H1 (cell line): ENCODE measurements around the gene NKG7. TPM values are rescaled to one million over a fixed set of nuclear protein-coding genes. Genes with fewer than 3 reads are reported as not detected.

Experiments used
- ATF2 ChIP-seq: IDR thresholded peaks from 2 replicates; pipeline ENCODE4 v1.6.1; 2012; ENCODE audit warnings: low read length, inconsistent platforms
- polyA plus RNA-seq, 7 experiments: library from polyadenylated mRNA; depleted of rRNA in 3 of 7; stranded (reverse) in 5 of 7; unstranded in 2 of 7; fragments of >200 nt in 5 of 7; fragments of 200-250 nt in 2 of 7; gene quantifications; 1 replicate in 5 of 7; 2 replicates in 1 of 7; 4 replicates in 1 of 7; pipeline versions ENCODE4 v1.2.1 to v1.2.3, GENCODE V29; 2011 to 2013; ENCODE audit warnings: missing spikeins in 2 of 7, mixed read lengths in 2 of 7
- total RNA-seq: library from RNA; stranded (reverse); fragmentation: NEBNext Ultra II Directional; extraction: Animal tissue kit (Norgen Biotek cat#: 25700); gene quantifications from 2 replicates; pipeline ENCODE4 v1.2.1, GENCODE V29; 2021

NKG7 gene
- total and polyA plus RNA-seq, 2 of the 8 experiments (the other 6 are each of a cell fraction or from before 2014, with no cell fraction given), result not detected

DNA sequence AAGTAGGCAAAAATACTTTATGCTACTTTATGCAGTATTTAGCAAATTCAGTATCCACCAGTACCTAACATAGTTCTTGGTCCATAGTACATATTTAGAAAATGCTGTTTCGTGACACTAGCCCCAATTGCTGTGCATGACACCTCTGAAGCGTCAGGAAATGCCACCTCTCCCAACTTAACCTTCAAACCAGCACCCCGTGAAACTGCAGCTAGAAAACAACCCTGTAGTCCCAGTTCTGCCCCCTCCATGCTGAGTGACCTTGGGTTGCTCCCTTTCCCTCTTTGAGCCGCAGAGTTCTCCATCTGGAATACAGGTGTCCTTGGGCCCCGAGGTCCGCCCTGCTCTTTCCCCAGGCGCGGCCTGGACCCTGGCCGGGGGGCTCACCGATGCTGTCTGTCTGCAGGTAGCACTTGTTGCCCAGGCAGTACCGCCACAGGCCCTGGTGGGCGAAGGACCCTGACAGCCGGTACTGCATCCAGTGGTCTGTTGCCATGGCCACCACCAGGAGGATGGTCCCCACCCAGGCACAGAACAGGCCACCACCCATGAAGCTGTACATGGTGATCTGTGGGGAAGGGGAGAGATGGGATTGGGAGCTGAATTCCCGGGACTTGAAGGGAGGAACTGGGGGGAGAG, 14.5 kb upstream of the NKG7 start (continued):
- no peak for TF ChIP-seq ATF2
- TF ChIP-seq, all 59 proteins: peak for 0
